ENCODE results near the gene SPOCK1.

Gene SPOCK1

GRCh38 chr5:137448868-137449267 is 50.3 kb downstream of the SPOCK1 start:
- Histone ChIP-seq H3K4me3 (replicated peaks; ENCODE audit: insufficient read depth, low read length) (no peak overlapping the region), H3K27ac (replicated peaks) (no peak overlapping the region), H3K27me3 (ENCODE audit: insufficient read depth, poor library complexity, severe bottlenecking) (no peaks in the 10 kb centered on the region)
- DNase-seq (ENCODE audit: low read depth in 1 of 2, low spot score in 1 of 2) = no peak
- TF ChIP-seq GABPA (IDR thresholded peaks at IDR 0.05; ENCODE audit: low read depth) (no peak), POLR2AphosphoS5 (IDR thresholded peaks at IDR 0.05; ENCODE audit: low read depth) (no peak), CTCF (IDR thresholded peaks at IDR 0.05; ENCODE audit: insufficient read depth, low read length) (no peak), SPI1 (IDR thresholded peaks at IDR 0.05; ENCODE audit: borderline replicate concordance, low read depth) (no peak), REST (IDR thresholded peaks at IDR 0.05; ENCODE audit: insufficient replicate concordance, low read depth) (no peak)

- no peak overlapping the region for H3K27ac ChIP-seq (replicated peaks)
- H3K27me3 ChIP-seq (ENCODE audit: insufficient read depth, poor library complexity, severe bottlenecking) = no peaks in the 10 kb centered on the region
- no peak overlapping the region for H3K4me3 ChIP-seq (replicated peaks; ENCODE audit: insufficient read depth, low read length)
- no peak for DNase-seq (ENCODE audit: low read depth in 1 of 2, low spot score in 1 of 2)
- TF ChIP-seq CTCF (IDR thresholded peaks at IDR 0.05; ENCODE audit: insufficient read depth, low read length) (no peak), SPI1 (IDR thresholded peaks at IDR 0.05; ENCODE audit: borderline replicate concordance, low read depth) (no peak), GABPA (IDR thresholded peaks at IDR 0.05; ENCODE audit: low read depth) (no peak), POLR2AphosphoS5 (IDR thresholded peaks at IDR 0.05; ENCODE audit: low read depth) (no peak), REST (IDR thresholded peaks at IDR 0.05; ENCODE audit: insufficient replicate concordance, low read depth) (no peak)
Observed at GRCh38 chr5:137446615-137447014, 52.5 kb downstream of the SPOCK1 start.

- TF ChIP-seq CTCF (IDR thresholded peaks at IDR 0.05; ENCODE audit: insufficient read depth, low read length) (no peak), SPI1 (IDR thresholded peaks at IDR 0.05; ENCODE audit: borderline replicate concordance, low read depth) (no peak), POLR2AphosphoS5 (IDR thresholded peaks at IDR 0.05; ENCODE audit: low read depth) (no peak), REST (IDR thresholded peaks at IDR 0.05; ENCODE audit: insufficient replicate concordance, low read depth) (no peak), GABPA (IDR thresholded peaks at IDR 0.05; ENCODE audit: low read depth) (no peak)
- Histone ChIP-seq H3K27ac (replicated peaks) (no peak overlapping the region), H3K27me3 (ENCODE audit: insufficient read depth, poor library complexity, severe bottlenecking) (no peaks in the 10 kb centered on the region), H3K4me3 (replicated peaks; ENCODE audit: insufficient read depth, low read length) (no peak overlapping the region)
- DNase-seq (ENCODE audit: low read depth in 1 of 2, low spot score in 1 of 2) = no peak
Observed at GRCh38 chr5:137446151-137446550, 53.0 kb downstream of the SPOCK1 start.

Measured in HL-60 (cell line).